22Rv1 (cell line): ENCODE measurements around the gene DAP.
"Not testable (repeated sequence)": the region's sequence is repeated elsewhere in the genome, so short reads cannot be mapped to it uniquely, and the experiment has no call there.

ENCODE experiments used
- CTCF ChIP-seq: fragments of 450-650 bp; IDR thresholded peaks from 2 replicates; pipeline ENCODE4 v1.5.1; 2017; ENCODE audit warnings: mild to moderate bottlenecking
- ZFX ChIP-seq: fragments of 450-650 bp; IDR thresholded peaks from 2 replicates; pipeline ENCODE4 v1.6.1; 2017; ENCODE audit warnings: antibody characterized with exemption, borderline replicate concordance

GRCh38 chr5:10720766-10721165, 40.3 kb downstream of the DAP start:
- TF ChIP-seq CTCF, ZFX: not testable (repeated sequence)
